Brain microvascular endothelial cell (primary cell): ENCODE data around the gene POLR3E.
"Not testable (repeated sequence)": the region's sequence is repeated elsewhere in the genome, so short reads cannot be mapped to it uniquely, and the experiment has no call there.

ENCODE experiments used
- DNase-seq: peaks from one replicate; pipeline ENCODE4 v3.0.0-alpha.2; 2020
- H3K27ac ChIP-seq: fragments of 250-450 bp; sonication (Bioruptor Pico); 2 replicates; pipeline ENCODE4 v1.5.1; 2020; ENCODE audit warnings: mild to moderate bottlenecking, moderate library complexity
- H3K27me3 ChIP-seq: fragments of 250-450 bp; sonication (Bioruptor Pico); replicated peaks from 2 replicates; pipeline ENCODE4 v1.5.1; 2020; ENCODE audit warnings: mild to moderate bottlenecking
- H3K36me3 ChIP-seq: fragments of 250-450 bp; sonication (Bioruptor Pico); replicated peaks from 2 replicates; pipeline ENCODE4 v1.5.1; 2020; ENCODE audit warnings: mild to moderate bottlenecking
- H3K4me3 ChIP-seq: 2 replicates; pipeline ENCODE4 v1.5.1; 2011; ENCODE audit warnings: low read depth, mild to moderate bottlenecking, control low read depth, low read length, moderate library complexity
- CTCF ChIP-seq: IDR thresholded peaks from 2 replicates; pipeline ENCODE4 v1.5.1; 2011; ENCODE audit warnings: low read depth, mild to moderate bottlenecking, moderate library complexity, low read length, control low read depth, inconsistent platforms; ENCODE audit errors: missing control alignments
- in situ Hi-C: cut with HindIII; loops from 2 replicates; pipeline ENCODE4 v1.10.0; 2017; ENCODE audit warnings: low sequenced_read_pairs, low pct_ligation_motif_present

The POLR3E gene

DNA sequence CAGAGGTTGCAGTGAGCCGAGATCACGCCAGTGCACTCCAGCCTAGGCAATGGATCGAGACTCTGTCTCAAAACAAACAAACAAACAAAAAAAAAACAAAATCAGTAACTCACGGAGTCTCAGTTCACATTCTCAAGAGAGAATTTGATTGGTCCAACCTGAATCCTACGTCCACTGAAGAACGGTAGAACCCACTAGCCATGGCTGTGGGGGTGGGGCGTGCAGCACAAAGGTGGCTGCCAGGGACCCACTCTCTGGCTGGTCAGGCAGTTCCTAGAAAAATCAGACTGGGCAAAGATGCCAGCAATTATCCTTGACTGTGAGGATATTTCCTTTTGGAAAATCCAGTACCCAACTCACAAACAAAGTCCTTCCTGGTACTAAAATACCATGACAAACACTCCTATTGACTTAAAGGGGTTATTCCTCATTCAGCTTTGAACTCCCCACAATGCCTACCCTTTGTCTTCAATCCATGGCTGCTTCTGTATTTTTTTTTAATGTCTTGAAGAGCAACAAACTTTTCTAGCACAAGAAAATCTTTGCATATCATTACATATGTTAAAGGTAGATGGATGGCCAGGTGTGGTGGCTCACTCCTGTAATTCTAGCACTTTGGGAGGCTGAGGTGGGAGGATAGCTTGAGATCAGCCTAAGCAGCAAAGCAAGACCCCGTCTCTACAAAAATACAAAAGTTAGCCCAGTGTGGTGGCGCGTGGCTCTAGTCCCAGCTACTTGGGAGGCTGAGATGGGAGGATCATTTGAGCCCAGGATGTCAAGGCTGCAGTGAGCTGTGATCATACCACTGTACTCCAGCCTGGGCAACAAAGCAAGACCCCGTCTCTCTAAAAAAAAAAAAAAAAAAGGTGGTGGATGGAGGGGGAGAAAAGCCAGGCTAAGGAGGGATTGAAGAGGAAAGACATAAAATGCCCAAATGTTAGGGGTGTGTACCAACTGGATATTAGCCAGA, 3.8 kb upstream of the POLR3E start:
- no peak overlapping the region for H3K4me3 ChIP-seq
- no peak for DNase-seq
- in situ Hi-C loops = no loop called here
- TF ChIP-seq CTCF = no peak
- H3K36me3 ChIP-seq = no peaks in the 10 kb centered on the region
- H3K27ac ChIP-seq = no peak overlapping the region
- no peaks in the 10 kb centered on the region for H3K27me3 ChIP-seq

GRCh38 chr16:22296225-22297113, 740 bp upstream of the POLR3E start:
- H3K27me3 ChIP-seq = no peaks in the 10 kb centered on the region
- in situ Hi-C loops = no loop called here
- no peak overlapping the region for H3K27ac ChIP-seq
- peak overlapping the region; percentile 65 for H3K4me3 ChIP-seq
- H3K36me3 ChIP-seq = no peaks in the 10 kb centered on the region
- DNase-seq = no peak
- no peak for TF ChIP-seq CTCF

DNA sequence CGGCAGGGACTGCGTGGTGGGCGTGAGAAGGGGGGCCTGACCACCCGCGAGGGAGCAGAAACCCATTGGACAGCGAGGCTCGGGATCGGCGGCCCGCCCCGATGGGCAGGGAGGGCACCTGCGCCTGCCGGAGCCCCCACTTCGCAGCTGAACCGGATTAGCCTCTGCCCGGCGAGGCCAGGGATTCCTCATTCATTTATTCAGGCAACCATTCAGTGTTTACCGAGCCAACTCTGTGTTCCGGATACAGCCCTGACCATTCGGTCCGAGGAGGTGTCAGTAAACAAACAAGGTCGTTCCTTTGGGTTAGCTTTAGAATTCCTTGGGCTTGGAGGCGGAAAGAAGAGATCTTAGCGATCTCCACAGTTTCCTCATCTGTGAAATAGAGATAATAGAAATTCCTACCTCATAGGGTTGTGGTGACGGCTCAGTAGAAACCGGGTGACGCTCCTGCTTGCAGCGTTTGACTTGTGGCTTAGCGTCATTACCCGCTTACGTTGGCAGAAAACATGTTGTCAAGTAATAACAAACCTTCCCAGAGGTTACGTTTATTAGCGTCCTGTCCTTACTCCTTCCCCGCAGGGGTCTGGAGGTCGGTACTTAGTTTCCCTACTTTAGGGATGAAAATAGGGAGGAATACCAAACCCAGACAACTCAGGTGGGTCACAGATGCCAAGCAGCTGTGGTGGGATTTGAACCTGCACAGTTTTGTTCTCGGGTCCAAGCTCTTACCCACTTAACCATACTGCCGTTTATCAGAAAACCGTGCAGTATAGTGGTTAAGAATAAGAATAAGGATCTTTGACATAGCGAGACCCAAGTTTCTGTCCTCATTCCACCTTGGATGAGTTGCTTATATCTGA, 893 bp downstream of the POLR3E start:
- in situ Hi-C loops = no loop called here
- TF ChIP-seq CTCF = no peak
- H3K27ac ChIP-seq = peak overlapping the region; percentile 84
- peaks cover 8% of the 10 kb centered on the region for H3K36me3 ChIP-seq
- DNase-seq = peak; percentile 91
- H3K27me3 ChIP-seq = no peaks in the 10 kb centered on the region
- peak overlapping the region; percentile 87 for H3K4me3 ChIP-seq

DNA sequence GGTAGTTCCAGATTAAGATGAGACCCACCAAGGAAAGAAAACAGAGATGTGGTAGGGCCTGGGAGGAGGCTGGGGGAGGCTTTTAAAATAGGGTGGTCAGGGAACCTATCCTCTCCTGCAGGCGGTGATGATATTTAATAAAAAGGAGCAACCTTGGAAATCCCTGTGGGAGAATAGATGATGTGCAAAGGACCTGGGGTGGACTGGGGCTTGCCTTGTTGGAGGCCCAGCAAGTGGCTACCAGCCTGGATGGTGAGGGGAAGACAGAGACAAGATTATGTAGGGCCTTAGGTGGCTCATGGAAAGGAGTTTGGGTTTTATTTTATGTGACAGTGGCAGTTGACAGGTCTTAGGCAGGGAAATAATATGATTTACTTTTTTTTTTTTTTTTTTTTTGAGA, 1.8 kb downstream of the POLR3E start:
- no peak overlapping the region for H3K4me3 ChIP-seq
- H3K36me3 ChIP-seq = peaks cover 8% of the 10 kb centered on the region
- DNase-seq = no peak
- H3K27me3 ChIP-seq = no peaks in the 10 kb centered on the region
- TF ChIP-seq CTCF = no peak
- H3K27ac ChIP-seq = no peak overlapping the region
- in situ Hi-C loops = no loop called here

- Histone ChIP-seq H3K4me3 (no peak overlapping the region), H3K27me3 (no peaks in the 10 kb centered on the region), H3K36me3 (peaks cover 14% of the 10 kb centered on the region), H3K27ac (no peak overlapping the region)
- peak; percentile 45 for DNase-seq
- TF ChIP-seq CTCF = peak; percentile 84
- in situ Hi-C loops = no loop called here
These were observed 3.3 kb downstream of the POLR3E start for GRCh38 chr16:22300427-22301071.

DNA sequence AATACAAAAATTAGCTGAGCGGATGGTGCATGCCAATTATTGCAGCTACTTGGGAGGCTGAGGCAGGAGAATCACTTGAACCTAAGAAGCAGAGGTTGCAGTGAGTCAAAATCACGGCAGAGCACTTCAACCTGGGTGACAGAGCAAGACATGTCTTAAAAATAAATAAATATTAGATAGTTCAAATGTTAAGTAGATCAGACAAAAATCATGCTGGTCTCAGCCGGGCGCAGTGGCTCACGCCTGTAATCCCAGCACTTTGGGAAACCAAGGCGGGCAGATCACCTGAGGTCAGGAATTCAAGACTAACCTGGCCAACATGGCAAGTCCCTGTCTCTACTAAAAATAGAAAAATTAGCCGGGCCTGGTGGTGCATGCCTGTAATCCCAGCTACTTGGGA, 4.2 kb downstream of the POLR3E start:
- not testable (repeated sequence) for H3K27ac ChIP-seq

More for the DNA sequence above, 4.2 kb downstream of the POLR3E start:
- H3K27me3 ChIP-seq, H3K4me3 ChIP-seq, in situ Hi-C loops, DNase-seq: not testable (repeated sequence)
- peaks cover 15% of the 10 kb centered on the region for H3K36me3 ChIP-seq
